Activated CD4-positive, CD25-positive, alpha-beta regulatory T cell treated with anti-CD3 and anti-CD28 coated beads, Interleukin-2, amount 50 U/mL, for 16 hours (primary cell): Measurements from ENCODE around the gene CFAP54.
"Not testable (repeated sequence)": the region's sequence is repeated elsewhere in the genome, so short reads cannot be mapped to it uniquely, and the experiment has no call there.

Experiments used
- DNase-seq: peaks from one replicate; pipeline ENCODE4 v3.0.0-alpha.2; 2020; ENCODE audit warnings: low read depth, low spot score

Gene CFAP54, protein sequence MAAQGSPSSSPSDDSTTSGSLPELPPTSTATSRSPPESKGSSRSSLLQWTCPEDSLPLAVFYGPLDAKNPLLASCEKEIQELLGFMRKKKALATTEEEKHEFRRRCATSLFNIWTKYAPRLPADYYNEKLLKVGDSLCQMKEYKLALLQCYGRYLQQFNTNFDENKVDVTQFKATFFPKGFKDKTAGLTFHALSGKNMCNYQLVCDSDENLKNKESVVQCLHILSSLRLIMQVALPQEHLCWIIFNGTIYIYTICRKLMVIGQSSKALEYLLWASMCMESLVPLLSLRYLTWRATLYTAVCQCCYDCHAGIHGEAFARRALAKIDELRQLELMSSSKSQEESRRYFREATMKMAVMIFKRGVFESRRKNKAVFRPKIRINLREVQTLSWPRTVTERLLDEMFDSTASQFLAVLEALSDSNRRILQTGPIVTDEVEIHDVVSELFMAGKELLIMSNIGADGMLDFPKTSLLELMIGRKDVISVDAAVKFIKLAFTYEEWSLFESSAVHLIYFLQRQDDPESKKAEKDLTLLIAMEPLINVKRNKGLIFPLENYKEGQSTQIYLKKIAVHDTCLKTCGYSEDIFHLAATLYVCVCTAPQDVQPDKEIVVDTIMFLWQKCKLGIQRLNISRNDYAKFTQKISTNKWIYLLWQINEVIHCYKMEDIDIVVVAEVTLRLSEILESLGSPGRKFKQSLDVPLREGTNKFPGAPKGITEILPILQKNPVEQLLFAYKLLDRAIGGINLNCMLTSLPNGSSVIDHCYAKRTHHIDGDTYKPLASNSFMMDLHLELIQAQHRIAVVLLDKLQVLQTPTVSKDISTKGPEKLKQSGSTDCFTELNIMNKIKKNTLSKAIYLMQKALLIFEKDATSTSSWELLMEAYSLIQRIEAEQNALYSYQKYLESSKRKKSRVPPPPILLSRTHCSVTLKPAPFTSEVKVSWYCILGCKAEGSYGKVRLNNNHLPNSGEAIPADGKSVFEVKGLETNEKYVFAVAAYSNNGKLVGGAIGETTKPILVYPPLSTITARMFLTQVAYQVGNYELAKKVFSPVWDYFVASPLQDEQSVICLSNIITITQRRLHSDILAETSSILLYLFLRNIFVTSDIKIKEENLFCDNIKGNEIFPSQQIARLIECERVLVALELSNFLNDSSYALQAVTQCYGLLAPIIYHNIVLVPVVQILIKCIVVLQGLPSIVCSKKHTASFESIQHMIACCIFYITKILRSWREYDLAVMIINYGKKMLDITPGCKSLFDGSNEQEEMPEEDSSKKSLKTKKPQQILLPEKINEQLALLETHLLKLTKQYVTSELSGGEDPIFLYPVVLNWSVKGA (N-terminal part only)

GRCh38 chr12:96489392-96490056 lies at the start of gene CFAP54:
Gene CFAP54 (plus strand): TSS chr12:96489577. CDS start chr12:96489610, 33 bp downstream.
- DNase-seq: peak; percentile 92

DNA sequence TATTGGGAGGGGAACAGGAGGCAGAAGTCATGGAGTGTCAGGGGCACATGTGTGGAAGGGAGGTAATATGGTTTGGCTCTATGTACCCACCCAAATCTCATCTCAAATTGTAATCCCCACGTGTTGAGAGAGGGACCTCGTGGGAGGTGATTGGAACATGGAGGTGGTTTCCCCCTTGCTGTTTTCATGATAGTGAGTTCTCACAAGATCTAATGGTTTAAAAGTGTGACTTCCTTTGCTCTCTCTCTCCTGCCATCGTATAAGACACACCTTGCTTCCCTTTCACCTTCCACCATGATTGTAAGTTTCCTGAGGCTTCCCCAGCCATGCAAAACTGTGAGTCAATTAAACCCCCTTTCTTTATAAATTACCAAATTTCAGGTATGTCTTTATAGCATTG lies 47.6 kb upstream of the CFAP54 start:
- no peak for DNase-seq

DNA sequence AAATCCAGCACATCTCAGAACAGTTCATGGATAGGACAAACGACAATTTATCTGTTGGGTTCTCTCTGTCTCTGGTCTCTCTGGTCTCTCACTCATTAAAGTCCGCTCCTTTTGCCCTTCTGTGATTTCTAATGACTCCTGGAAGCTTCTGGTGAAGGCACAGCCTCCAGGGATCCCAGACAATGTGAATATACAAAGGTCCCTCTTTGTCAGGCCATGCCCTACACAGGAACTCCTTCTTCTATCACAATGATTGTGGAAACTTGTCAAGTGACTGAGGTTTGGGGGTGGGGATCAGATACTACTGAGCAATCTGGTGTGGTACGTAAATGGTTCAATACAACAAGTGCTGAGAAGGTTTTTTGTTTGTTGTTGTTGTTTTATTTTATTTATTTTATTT lies 46.5 kb upstream of the CFAP54 start:
- no peak for DNase-seq

GRCh38 chr12:96444399-96444798 lies 45.0 kb upstream of the CFAP54 start:
- DNase-seq: no peak

GRCh38 chr12:96445691-96446583 lies 43.4 kb upstream of the CFAP54 start:
- peak; percentile 40 for DNase-seq

DNA sequence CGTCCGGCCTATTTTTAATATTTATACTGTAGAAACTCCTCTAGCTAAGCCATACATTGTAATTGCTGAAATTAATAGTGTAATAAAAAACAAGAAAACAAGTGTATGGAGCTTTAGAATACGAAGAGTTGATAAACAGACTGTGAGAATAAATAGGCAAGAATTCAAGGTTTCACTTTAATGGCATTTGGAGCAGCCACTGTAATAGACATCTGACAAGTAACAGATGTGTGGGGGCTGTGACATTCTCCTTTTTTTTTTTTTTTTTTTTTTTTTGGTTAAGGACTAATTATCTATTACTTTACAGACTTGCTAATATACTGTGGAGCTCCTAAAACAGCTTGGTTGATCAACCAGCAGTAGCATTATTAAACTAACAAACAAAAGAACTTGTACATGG lies 42.1 kb upstream of the CFAP54 start:
- DNase-seq: no peak

DNA sequence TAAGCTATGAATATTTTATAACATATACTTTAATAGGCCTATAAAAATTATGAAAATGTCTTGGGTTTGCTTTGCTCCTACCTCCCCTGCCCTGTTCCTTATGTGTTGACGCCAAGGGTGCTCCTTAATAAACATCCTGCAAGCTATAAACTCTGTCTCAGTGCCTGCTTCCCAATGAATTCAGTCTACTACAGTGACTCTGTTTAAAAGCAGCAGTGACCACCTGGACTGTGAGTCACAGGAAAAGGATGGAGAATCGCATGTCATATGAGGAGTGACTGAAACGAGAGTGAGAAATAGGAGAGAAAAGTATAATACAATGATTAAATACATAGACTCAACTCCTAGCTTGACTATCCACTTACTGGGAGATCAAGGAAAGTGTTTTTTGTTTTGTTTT lies 41.1 kb upstream of the CFAP54 start:
- DNase-seq: no peak

- no peak for DNase-seq
These were observed 37.0 kb upstream of the CFAP54 start for GRCh38 chr12:96452261-96452922.

DNA sequence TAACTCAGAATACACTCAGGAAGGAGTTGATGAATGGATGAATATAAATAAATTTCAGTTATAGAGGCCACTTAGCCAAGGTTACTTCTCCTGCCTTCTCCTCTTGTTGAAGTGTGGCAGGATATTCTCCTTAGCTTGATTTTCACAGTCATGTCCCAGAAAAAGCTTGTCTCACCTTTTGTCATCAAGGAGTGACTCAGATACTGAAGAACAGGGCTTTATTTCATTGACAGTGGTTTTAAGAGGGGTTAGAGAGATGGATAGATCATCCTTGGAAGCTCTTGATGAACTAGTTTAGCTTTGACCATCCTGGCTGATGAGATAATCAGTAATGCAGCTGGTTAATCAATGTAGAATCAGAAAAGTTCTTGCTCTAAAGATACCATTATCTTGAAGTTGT lies 35.0 kb upstream of the CFAP54 start:
- DNase-seq: no peak

DNA sequence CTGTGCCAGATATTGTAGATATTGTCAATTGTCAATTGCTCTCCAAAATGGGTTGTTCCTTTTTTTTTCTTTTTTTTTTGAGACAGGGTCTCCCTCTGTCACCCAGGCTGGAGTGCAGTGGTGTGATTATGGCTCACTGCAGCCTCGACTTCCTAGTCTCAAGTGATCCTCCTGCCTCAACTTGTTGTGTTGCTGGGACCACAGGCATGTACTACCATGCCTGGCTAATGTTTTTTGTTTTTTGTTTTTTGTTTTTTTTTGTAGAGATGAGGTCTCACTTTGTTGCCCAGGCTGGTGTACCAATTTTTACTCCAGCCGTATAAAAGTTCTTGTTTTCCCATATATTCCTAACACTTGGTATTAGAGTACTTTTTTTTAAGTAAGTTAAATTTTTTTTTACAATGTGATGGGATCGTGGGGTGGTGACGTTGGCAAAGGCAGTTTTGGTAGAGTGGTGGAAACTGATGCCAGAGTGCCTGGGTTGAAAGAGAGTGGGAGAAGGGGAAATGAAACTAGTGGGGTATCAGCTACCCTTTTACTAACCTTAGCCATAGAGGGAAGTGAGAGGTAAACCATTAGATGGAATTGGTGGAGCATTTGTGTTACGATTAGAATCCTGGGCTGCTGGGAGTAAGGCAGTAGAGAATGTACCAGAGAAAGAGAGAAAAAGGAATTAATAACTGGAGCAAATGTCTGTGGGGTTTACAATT lies 33.0 kb upstream of the CFAP54 start:
- no peak for DNase-seq

DNA sequence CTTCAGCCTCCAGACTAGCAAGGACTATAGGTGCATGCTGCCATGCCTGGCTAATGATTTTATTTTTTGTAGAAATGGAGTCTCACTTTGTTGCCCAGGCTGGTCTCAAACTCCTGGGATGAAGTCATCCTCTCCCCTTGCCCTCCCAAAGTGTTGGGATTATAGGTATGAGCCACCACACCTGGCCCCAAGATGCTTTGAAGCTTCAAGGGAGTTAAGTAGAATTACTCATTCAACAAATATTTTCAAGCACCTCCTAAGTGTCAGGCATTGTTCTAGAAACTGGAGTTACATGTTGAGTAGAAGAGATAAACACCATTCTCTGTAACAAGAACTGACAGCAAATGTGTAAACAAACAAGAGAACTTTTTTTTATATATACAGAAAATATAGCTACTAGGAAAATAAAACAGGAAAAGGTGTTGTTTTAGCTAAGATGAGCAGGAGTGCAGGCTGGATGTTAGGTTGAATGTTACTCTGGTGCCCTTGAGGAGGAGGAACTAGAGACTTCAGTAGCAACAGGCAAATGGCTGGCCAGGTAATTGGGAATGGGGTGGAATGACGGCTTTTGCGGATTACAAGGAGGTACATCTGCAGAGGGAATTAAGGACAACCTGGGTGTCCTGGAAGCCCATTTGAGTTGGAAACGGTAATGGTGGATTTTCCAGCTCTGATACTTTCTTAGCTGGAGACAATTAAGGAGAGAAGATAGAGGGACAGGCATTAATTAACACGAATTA lies 32.0 kb upstream of the CFAP54 start:
- DNase-seq: no peak

DNA sequence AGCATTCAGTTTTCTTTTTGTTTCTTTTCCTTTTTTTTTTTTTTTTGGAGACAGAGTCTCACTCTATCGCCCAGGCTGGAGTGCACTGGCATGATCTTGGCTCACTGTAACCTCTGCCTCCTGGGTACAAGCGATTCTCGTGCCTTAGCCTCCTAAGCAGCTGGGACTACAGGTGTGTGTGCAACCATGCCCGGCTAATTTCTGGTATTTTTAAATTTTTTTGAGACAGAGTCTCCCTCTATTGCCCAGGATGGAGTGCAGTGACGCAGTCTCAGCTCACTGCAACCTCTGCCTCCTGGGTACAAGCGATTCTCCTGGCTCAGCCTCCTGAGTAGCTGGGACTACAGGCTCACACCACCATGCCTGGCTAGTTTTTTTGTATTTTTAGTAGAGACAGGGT lies 30.1 kb upstream of the CFAP54 start:
- DNase-seq: not testable (repeated sequence)

DNA sequence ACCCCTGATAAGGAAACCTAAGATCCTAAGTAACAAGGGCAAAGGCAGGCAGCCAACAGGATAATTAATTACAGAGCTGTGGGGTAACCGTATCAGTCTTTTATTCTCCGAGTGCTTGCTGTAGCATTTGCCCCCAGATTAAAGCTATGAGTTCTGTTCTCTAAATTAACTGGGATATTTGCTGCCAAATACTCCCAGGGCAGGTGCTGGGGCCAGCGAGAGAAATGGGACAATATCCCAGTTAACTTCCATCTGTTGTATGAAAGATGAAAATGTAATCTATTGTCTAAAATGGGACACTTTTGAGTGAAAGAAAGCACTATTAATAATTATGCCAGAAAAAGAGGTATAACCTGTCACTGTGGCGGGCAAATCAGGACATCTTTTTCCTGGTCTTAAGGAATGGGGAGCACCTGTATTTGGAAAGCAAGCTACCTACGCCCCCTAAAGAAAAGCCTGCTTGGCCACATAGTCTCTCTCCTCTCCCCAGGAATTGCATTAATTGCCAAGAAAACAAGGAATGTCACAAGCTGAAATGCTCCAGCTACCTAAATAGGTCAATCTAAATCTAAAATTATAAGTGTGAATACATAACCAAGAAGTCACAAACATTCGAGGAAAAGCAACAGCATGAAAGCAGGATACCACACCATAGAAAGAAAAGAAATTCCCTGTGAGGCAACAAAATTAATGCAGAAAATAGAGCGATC lies 26.7 kb upstream of the CFAP54 start:
- DNase-seq: no peak

GRCh38 chr12:96465896-96466295 lies 23.5 kb upstream of the CFAP54 start:
- no peak for DNase-seq

- DNase-seq: no peak
These were observed 22.2 kb upstream of the CFAP54 start for GRCh38 chr12:96466939-96467751.

DNA sequence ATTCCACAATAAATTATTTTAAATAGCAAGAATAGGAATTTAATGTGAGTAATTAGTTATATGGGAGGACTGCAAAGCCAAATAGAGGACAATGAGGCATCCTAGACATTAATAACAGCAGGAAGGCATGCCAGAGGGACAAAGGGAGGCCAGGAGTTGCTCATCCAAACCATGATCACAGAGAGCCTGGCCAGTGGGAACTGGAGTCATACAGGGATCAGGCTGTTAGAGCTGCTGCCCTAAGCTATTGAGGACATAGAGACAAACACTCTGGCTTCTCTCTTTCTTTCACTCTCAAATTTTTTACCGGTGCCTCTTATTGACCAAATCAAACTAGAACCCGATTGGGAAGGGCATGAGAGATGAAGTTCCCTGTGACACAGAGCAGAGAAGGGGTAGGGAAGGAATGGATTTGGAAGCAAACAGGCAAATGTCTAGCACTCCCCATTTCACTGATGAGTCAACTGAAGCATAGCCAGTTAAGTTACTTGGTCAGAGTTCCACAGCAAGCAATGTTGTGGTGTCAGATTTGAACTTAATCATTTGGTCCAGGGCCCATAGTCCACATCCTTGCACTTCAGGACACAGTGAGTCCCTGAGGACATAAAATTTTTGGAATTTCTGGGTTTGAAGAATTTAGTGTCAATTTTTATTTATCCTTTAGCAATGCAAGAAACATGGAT lies 17.9 kb upstream of the CFAP54 start:
- no peak for DNase-seq
